ENCODE measurements around the gene LRRC8D.

The LRRC8D gene

GRCh38 chr1:89872567-89872966 lies 51.7 kb downstream of the LRRC8D start:
- no peak overlapping the region for H2BK5ac ChIP-seq (ENCODE audit: low read length)

GRCh38 chr1:89873288-89873687 lies 52.5 kb downstream of the LRRC8D start:
- H3K9ac ChIP-seq (ENCODE audit: low read depth, low read length, poor library complexity): no peak overlapping the region
- peaks cover 0 to 2% of the 10 kb centered on the region in 2 donors for H3K9me3 ChIP-seq (replicated peaks in 1 of 2; ENCODE audit: control insufficient read depth in 2 of 2, insufficient read depth in 1 of 2, low read depth in 1 of 2, low read length in 2 of 2)
- no peak overlapping the region for H2AFZ ChIP-seq (ENCODE audit: low read length)
- no peak overlapping the region for H2AK5ac ChIP-seq (ENCODE audit: low read depth, low read length)
- DNase-seq (ENCODE audit: low spot score): no peak
- H3K14ac ChIP-seq (ENCODE audit: low read length): no peak overlapping the region
- H3K4me2 ChIP-seq (ENCODE audit: insufficient read depth, low read length, poor library complexity, severe bottlenecking): no peak overlapping the region
- H3K27ac ChIP-seq (replicated peaks; ENCODE audit: low read length): no peak overlapping the region
- H2BK15ac ChIP-seq (ENCODE audit: low read length): no peak overlapping the region
- no peak overlapping the region for H3K4ac ChIP-seq (ENCODE audit: low read length)
- no peak overlapping the region for H3K23ac ChIP-seq (ENCODE audit: low read depth, low read length, poor library complexity)
- H4K91ac ChIP-seq (ENCODE audit: low read depth, low read length, poor library complexity): no peak overlapping the region
- peaks cover 0 to 72% of the 10 kb centered on the region in 2 donors for H3K36me3 ChIP-seq (replicated peaks in 1 of 2; ENCODE audit: control insufficient read depth in 2 of 2, insufficient read depth in 2 of 2, low read length in 2 of 2)
- no peak overlapping the region for H4K8ac ChIP-seq (ENCODE audit: low read depth, low read length)
- no peaks in the 10 kb centered on the region for H3K27me3 ChIP-seq (ENCODE audit: control insufficient read depth in 3 of 3, insufficient read depth in 3 of 3, low read depth in 1 of 3, low read length in 3 of 3)
- no peak overlapping the region for H2BK120ac ChIP-seq (ENCODE audit: low read depth, low read length)
- peaks cover 1% of the 10 kb centered on the region for H3K79me1 ChIP-seq (ENCODE audit: low read depth, low read length)
- peaks cover 0 to 10% of the 10 kb centered on the region in 2 donors for H3K4me1 ChIP-seq (ENCODE audit: control insufficient read depth in 2 of 2, insufficient read depth in 1 of 2, low read depth in 1 of 2, low read length in 2 of 2)
- H3K4me3 ChIP-seq (ENCODE audit: low read length in 2 of 2): no peak overlapping the region
- no peak overlapping the region for H2BK5ac ChIP-seq (ENCODE audit: low read length)
- H2BK12ac ChIP-seq (ENCODE audit: low read length): no peak overlapping the region
- no peak overlapping the region for H3K18ac ChIP-seq (ENCODE audit: low read length)

More at GRCh38 chr1:89872567-89872966, 51.7 kb downstream of the LRRC8D start:
- Histone ChIP-seq H3K27me3 (ENCODE audit: control insufficient read depth in 3 of 3, insufficient read depth in 3 of 3, low read depth in 1 of 3, low read length in 3 of 3) (no peaks in the 10 kb centered on the region), H4K8ac (ENCODE audit: low read depth, low read length) (no peak overlapping the region), H3K23ac (ENCODE audit: low read depth, low read length, poor library complexity) (no peak overlapping the region), H3K27ac (replicated peaks; ENCODE audit: low read length) (no peak overlapping the region), H3K4me1 (ENCODE audit: control insufficient read depth in 2 of 2, insufficient read depth in 1 of 2, low read depth in 1 of 2, low read length in 2 of 2) (peaks cover 0 to 10% of the 10 kb centered on the region in 2 donors), H3K4me2 (ENCODE audit: insufficient read depth, low read length, poor library complexity, severe bottlenecking) (no peak overlapping the region), H2BK15ac (ENCODE audit: low read length) (no peak overlapping the region), H3K36me3 (replicated peaks in 1 of 2; ENCODE audit: control insufficient read depth in 2 of 2, insufficient read depth in 2 of 2, low read length in 2 of 2) (peaks cover 0 to 72% of the 10 kb centered on the region in 2 donors), H3K9ac (ENCODE audit: low read depth, low read length, poor library complexity) (no peak overlapping the region), H2BK12ac (ENCODE audit: low read length) (no peak overlapping the region), H3K18ac (ENCODE audit: low read length) (no peak overlapping the region), H3K14ac (ENCODE audit: low read length) (no peak overlapping the region), H3K9me3 (replicated peaks in 1 of 2; ENCODE audit: control insufficient read depth in 2 of 2, insufficient read depth in 1 of 2, low read depth in 1 of 2, low read length in 2 of 2) (peaks cover 0 to 2% of the 10 kb centered on the region in 2 donors), H2AK5ac (ENCODE audit: low read depth, low read length) (no peak overlapping the region), H3K4ac (ENCODE audit: low read length) (no peak overlapping the region), H3K79me1 (ENCODE audit: low read depth, low read length) (peaks cover 1% of the 10 kb centered on the region), H4K91ac (ENCODE audit: low read depth, low read length, poor library complexity) (no peak overlapping the region), H2BK120ac (ENCODE audit: low read depth, low read length) (no peak overlapping the region), H3K4me3 (ENCODE audit: low read length in 2 of 2) (no peak overlapping the region), H2AFZ (ENCODE audit: low read length) (no peak overlapping the region)
- no CpG with 5 or more reads among the region's 1 CpG for WGBS, 2 donors (ENCODE audit: extremely low coverage in 2 of 2, insufficient read length in 2 of 2, insufficient replicate concordance in 1 of 2)
- no peak for DNase-seq (ENCODE audit: low spot score)

GRCh38 chr1:89873770-89874169 lies 52.9 kb downstream of the LRRC8D start:
- WGBS, 2 donors (ENCODE audit: extremely low coverage in 2 of 2, insufficient read length in 2 of 2, insufficient replicate concordance in 1 of 2): no CpG with 5 or more reads among the region's 3 CpGs
- Histone ChIP-seq H3K14ac (ENCODE audit: low read length) (no peak overlapping the region), H3K36me3 (replicated peaks in 1 of 2; ENCODE audit: control insufficient read depth in 2 of 2, insufficient read depth in 2 of 2, low read length in 2 of 2) (peaks cover 0 to 69% of the 10 kb centered on the region in 2 donors), H2BK15ac (ENCODE audit: low read length) (no peak overlapping the region), H3K79me1 (ENCODE audit: low read depth, low read length) (peaks cover 1% of the 10 kb centered on the region), H4K91ac (ENCODE audit: low read depth, low read length, poor library complexity) (no peak overlapping the region), H2BK12ac (ENCODE audit: low read length) (no peak overlapping the region), H2AFZ (ENCODE audit: low read length) (no peak overlapping the region), H3K4me2 (ENCODE audit: insufficient read depth, low read length, poor library complexity, severe bottlenecking) (no peak overlapping the region), H3K4me3 (ENCODE audit: low read length in 2 of 2) (no peak overlapping the region), H2AK5ac (ENCODE audit: low read depth, low read length) (no peak overlapping the region), H3K9me3 (replicated peaks in 1 of 2; ENCODE audit: control insufficient read depth in 2 of 2, insufficient read depth in 1 of 2, low read depth in 1 of 2, low read length in 2 of 2) (peaks cover 0 to 2% of the 10 kb centered on the region in 2 donors), H4K8ac (ENCODE audit: low read depth, low read length) (no peak overlapping the region), H3K27ac (replicated peaks; ENCODE audit: low read length) (no peak overlapping the region), H3K18ac (ENCODE audit: low read length) (no peak overlapping the region), H3K27me3 (ENCODE audit: control insufficient read depth in 3 of 3, insufficient read depth in 3 of 3, low read depth in 1 of 3, low read length in 3 of 3) (no peaks in the 10 kb centered on the region), H2BK5ac (ENCODE audit: low read length) (no peak overlapping the region), H3K4ac (ENCODE audit: low read length) (no peak overlapping the region), H2BK120ac (ENCODE audit: low read depth, low read length) (no peak overlapping the region), H3K4me1 (ENCODE audit: control insufficient read depth in 2 of 2, insufficient read depth in 1 of 2, low read depth in 1 of 2, low read length in 2 of 2) (peaks cover 0 to 10% of the 10 kb centered on the region in 2 donors), H3K9ac (ENCODE audit: low read depth, low read length, poor library complexity) (no peak overlapping the region), H3K23ac (ENCODE audit: low read depth, low read length, poor library complexity) (no peak overlapping the region)
- DNase-seq (ENCODE audit: low spot score): no peak

GRCh38 chr1:89876463-89876862 lies 55.6 kb downstream of the LRRC8D start:
- H2BK5ac ChIP-seq (ENCODE audit: low read length): no peak overlapping the region
- H3K27ac ChIP-seq (replicated peaks; ENCODE audit: low read length): no peak overlapping the region
- no peak overlapping the region for H4K8ac ChIP-seq (ENCODE audit: low read depth, low read length)
- no peak overlapping the region for H3K4me2 ChIP-seq (ENCODE audit: insufficient read depth, low read length, poor library complexity, severe bottlenecking)
- peaks cover 0 to 10% of the 10 kb centered on the region in 2 donors for H3K4me1 ChIP-seq (ENCODE audit: control insufficient read depth in 2 of 2, insufficient read depth in 1 of 2, low read depth in 1 of 2, low read length in 2 of 2)
- no peak overlapping the region for H3K23ac ChIP-seq (ENCODE audit: low read depth, low read length, poor library complexity)
- no CpG with 5 or more reads among the region's 3 CpGs for WGBS, 2 donors (ENCODE audit: extremely low coverage in 2 of 2, insufficient read length in 2 of 2, insufficient replicate concordance in 1 of 2)
- no peak overlapping the region for H3K14ac ChIP-seq (ENCODE audit: low read length)
- H2AFZ ChIP-seq (ENCODE audit: low read length): no peak overlapping the region
- no peaks in the 10 kb centered on the region for H3K27me3 ChIP-seq (ENCODE audit: control insufficient read depth in 3 of 3, insufficient read depth in 3 of 3, low read depth in 1 of 3, low read length in 3 of 3)
- no peak overlapping the region for H2BK120ac ChIP-seq (ENCODE audit: low read depth, low read length)
- peaks cover 1% of the 10 kb centered on the region for H3K79me1 ChIP-seq (ENCODE audit: low read depth, low read length)
- H3K9ac ChIP-seq (ENCODE audit: low read depth, low read length, poor library complexity): no peak overlapping the region
- no peak for DNase-seq (ENCODE audit: low spot score)
- H3K18ac ChIP-seq (ENCODE audit: low read length): no peak overlapping the region
- H2BK12ac ChIP-seq (ENCODE audit: low read length): no peak overlapping the region
- peaks cover 0 to 64% of the 10 kb centered on the region in 2 donors for H3K36me3 ChIP-seq (replicated peaks in 1 of 2; ENCODE audit: control insufficient read depth in 2 of 2, insufficient read depth in 2 of 2, low read length in 2 of 2)
- H3K4ac ChIP-seq (ENCODE audit: low read length): no peak overlapping the region
- H2AK5ac ChIP-seq (ENCODE audit: low read depth, low read length): no peak overlapping the region
- peaks cover 2 to 11% of the 10 kb centered on the region in 2 donors for H3K9me3 ChIP-seq (replicated peaks in 1 of 2; ENCODE audit: control insufficient read depth in 2 of 2, insufficient read depth in 1 of 2, low read depth in 1 of 2, low read length in 2 of 2)
- no peak overlapping the region for H4K91ac ChIP-seq (ENCODE audit: low read depth, low read length, poor library complexity)
- no peak overlapping the region for H3K4me3 ChIP-seq (ENCODE audit: low read length in 2 of 2)
- no peak overlapping the region for H2BK15ac ChIP-seq (ENCODE audit: low read length)
